Neural cell (in vitro differentiated cells): ENCODE data around the gene EGLN2.

ENCODE experiments used
- CTCF ChIP-seq: fragments of 450-650 bp; IDR thresholded peaks from 2 replicates; pipeline ENCODE4 v1.5.1; 2014; ENCODE audit warnings: antibody characterized with exemption, mild to moderate bottlenecking, moderate library complexity; ENCODE audit not compliant: poor library complexity, severe bottlenecking
- EP300 ChIP-seq: fragments of 450-650 bp; conservative IDR thresholded peaks from 2 replicates; pipeline ENCODE4 v1.6.1; 2014; ENCODE audit warnings: antibody characterized with exemption, mild to moderate bottlenecking, moderate library complexity; ENCODE audit not compliant: poor library complexity, severe bottlenecking
- EZH2 ChIP-seq: fragments of 200-600, 300-800 bp; shearing (Covaris generic), sonication (generic); IDR thresholded peaks from 2 replicates; pipeline ENCODE4 v1.6.1; 2014; ENCODE audit warnings: antibody characterized with exemption, low read length, borderline replicate concordance, mild to moderate bottlenecking; ENCODE audit not compliant: insufficient read depth, poor library complexity, severe bottlenecking
- MXI1 ChIP-seq: fragments of 450-650 bp; conservative IDR thresholded peaks from 2 replicates; pipeline ENCODE4 v1.6.1; 2014; ENCODE audit warnings: antibody characterized with exemption, mild to moderate bottlenecking; ENCODE audit not compliant: poor library complexity, severe bottlenecking
- POLR2AphosphoS5 ChIP-seq: IDR thresholded peaks from 2 replicates; pipeline ENCODE4 v1.6.1; 2012
- RAD21 ChIP-seq: fragments of 450-650 bp; conservative IDR thresholded peaks from 2 replicates; pipeline ENCODE4 v1.6.1; 2014; ENCODE audit warnings: antibody characterized with exemption, mild to moderate bottlenecking, moderate library complexity
- SMC3 ChIP-seq: fragments of 450-650 bp; conservative IDR thresholded peaks from 2 replicates; pipeline ENCODE4 v1.6.1; 2014; ENCODE audit warnings: antibody characterized with exemption, mild to moderate bottlenecking, moderate library complexity; ENCODE audit not compliant: poor library complexity
- TAF1 ChIP-seq: IDR thresholded peaks from 2 replicates; pipeline ENCODE4 v1.6.1; 2012; ENCODE audit warnings: low read depth
- TF ChIP-seq, protein P1 (sequence below): IDR thresholded peaks from 2 replicates; pipeline ENCODE4 v1.6.1; 2012; ENCODE audit warnings: borderline replicate concordance

GRCh38 chr19:40802300-40803169 is 3.5 kb downstream of the EGLN2 start:
- TF ChIP-seq CTCF (no peak), TAF1 (no peak), EZH2 (no peak), POLR2AphosphoS5 (no peak), RAD21 (no peak), EP300 (no peak), MXI1 (no peak), SMC3 (no peak)
- TF ChIP-seq, protein P1, sequence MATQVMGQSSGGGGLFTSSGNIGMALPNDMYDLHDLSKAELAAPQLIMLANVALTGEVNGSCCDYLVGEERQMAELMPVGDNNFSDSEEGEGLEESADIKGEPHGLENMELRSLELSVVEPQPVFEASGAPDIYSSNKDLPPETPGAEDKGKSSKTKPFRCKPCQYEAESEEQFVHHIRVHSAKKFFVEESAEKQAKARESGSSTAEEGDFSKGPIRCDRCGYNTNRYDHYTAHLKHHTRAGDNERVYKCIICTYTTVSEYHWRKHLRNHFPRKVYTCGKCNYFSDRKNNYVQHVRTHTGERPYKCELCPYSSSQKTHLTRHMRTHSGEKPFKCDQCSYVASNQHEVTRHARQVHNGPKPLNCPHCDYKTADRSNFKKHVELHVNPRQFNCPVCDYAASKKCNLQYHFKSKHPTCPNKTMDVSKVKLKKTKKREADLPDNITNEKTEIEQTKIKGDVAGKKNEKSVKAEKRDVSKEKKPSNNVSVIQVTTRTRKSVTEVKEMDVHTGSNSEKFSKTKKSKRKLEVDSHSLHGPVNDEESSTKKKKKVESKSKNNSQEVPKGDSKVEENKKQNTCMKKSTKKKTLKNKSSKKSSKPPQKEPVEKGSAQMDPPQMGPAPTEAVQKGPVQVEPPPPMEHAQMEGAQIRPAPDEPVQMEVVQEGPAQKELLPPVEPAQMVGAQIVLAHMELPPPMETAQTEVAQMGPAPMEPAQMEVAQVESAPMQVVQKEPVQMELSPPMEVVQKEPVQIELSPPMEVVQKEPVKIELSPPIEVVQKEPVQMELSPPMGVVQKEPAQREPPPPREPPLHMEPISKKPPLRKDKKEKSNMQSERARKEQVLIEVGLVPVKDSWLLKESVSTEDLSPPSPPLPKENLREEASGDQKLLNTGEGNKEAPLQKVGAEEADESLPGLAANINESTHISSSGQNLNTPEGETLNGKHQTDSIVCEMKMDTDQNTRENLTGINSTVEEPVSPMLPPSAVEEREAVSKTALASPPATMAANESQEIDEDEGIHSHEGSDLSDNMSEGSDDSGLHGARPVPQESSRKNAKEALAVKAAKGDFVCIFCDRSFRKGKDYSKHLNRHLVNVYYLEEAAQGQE: no peak
